OCI-LY3 (cell line): ENCODE results near the gene HLA-DQB1.
A peak's percentile ranks its signal among the peaks of the same experiment; 100 is the strongest.
"Not testable (repeated sequence)": the region's sequence is repeated elsewhere in the genome, so short reads cannot be mapped to it uniquely, and the experiment has no call there.

Experiments
- H2AFZ ChIP-seq: fragments of 200-600, 300-600 bp; shearing (Covaris generic); 2 replicates; pipeline ENCODE4 v1.6.0; 2014; ENCODE audit warnings: antibody characterized with exemption, low read depth, low read length
- H3K27ac ChIP-seq: fragments of 200-600, 300-600 bp; sonication (generic); 2 replicates; pipeline ENCODE4 v1.5.1; 2014; ENCODE audit warnings: mild to moderate bottlenecking, low read length, moderate library complexity, mixed read lengths
- H3K27me3 ChIP-seq: fragments of 200-600, 300-600 bp; sonication (generic); 2 replicates; pipeline ENCODE4 v1.6.1; 2014; ENCODE audit warnings: low read depth, low read length, mixed read lengths
- H3K36me3 ChIP-seq: fragments of 200-600, 300-600 bp; sonication (generic); replicated peaks from 2 replicates; pipeline ENCODE3; 2014; ENCODE audit warnings: low read depth, low read length, mixed read lengths
- H3K4me1 ChIP-seq: fragments of 300-600, 200-600 bp; sonication (generic); 2 replicates; pipeline ENCODE4 v1.6.1; 2014; ENCODE audit warnings: low read length, mixed read lengths
- H3K4me2 ChIP-seq: fragments of 200-600, 300-600 bp; sonication (generic); 2 replicates; pipeline ENCODE4 v1.6.1; 2014; ENCODE audit warnings: low read length, mixed read lengths
- H3K4me3 ChIP-seq: fragments of 300-600, 200-600 bp; sonication (generic); 2 replicates; pipeline ENCODE4 v1.5.1; 2014; ENCODE audit warnings: antibody characterized with exemption, mild to moderate bottlenecking, low read length, moderate library complexity
- H3K79me2 ChIP-seq: fragments of 300-600, 200-600 bp; shearing (Covaris generic); 2 replicates; pipeline ENCODE4 v1.6.1; 2014; ENCODE audit warnings: mild to moderate bottlenecking, low read length, mixed read lengths
- H3K9ac ChIP-seq: fragments of 300-600, 200-600 bp; shearing (Covaris generic); 2 replicates; pipeline ENCODE4 v1.6.0; 2014; ENCODE audit warnings: mild to moderate bottlenecking, low read length, moderate library complexity
- H3K9me3 ChIP-seq: fragments of 200-600, 300-600 bp; shearing (Covaris generic); 2 replicates; pipeline ENCODE4 v1.6.1; 2014; ENCODE audit warnings: low read length, mixed read lengths; ENCODE audit not compliant: insufficient read depth
- H4K20me1 ChIP-seq: fragments of 200-600, 300-600 bp; sonication (generic); 2 replicates; pipeline ENCODE4 v1.6.1; 2016; ENCODE audit warnings: low read length, mixed read lengths; ENCODE audit not compliant: insufficient read depth
- EZH2phosphoT487 ChIP-seq: fragments of 200-600 bp; shearing (Covaris generic); IDR thresholded peaks from 2 replicates; pipeline ENCODE4 v1.6.1; 2018; ENCODE audit warnings: antibody characterized with exemption, mixed run types, low read depth
- TF ChIP-seq, protein P1 (sequence below): fragments of 200-600, 300-600 bp; sonication (generic); IDR thresholded peaks from 2 replicates; pipeline ENCODE4 v1.5.1; 2014; ENCODE audit warnings: antibody characterized with exemption, low read length, low read depth

HLA-DQB1 gene

DNA sequence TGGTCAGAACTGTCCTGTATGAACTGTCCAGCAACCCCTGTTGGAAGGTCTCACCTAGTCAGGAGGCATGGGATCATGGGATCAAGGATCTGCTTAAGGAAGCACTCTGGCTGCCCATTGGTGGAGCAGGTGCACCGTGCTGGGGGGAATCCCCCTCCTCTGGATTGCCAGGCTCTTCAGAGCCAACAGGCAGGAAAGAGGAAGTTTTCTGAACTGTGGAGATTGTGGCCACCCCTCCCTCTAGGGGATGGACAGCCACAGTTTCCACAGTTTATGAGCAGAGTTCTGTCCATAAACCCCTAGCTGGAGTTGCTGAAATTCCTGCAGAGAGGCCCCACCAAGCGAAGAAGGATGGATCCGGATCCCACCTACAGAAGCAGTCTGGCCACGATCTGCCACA is 13.0 kb upstream of the HLA-DQB1 start:
- Histone ChIP-seq H4K20me1 (no peaks in the 10 kb centered on the region), H2AFZ (no peak overlapping the region), H3K27me3 (no peaks in the 10 kb centered on the region), H3K4me2 (peak overlapping the region; percentile 40), H3K79me2 (no peaks in the 10 kb centered on the region), H3K4me3 (no peak overlapping the region; the same call in 1 of the 2 replicates), H3K9ac (no peak overlapping the region), H3K4me1 (peaks cover 12% of the 10 kb centered on the region), H3K27ac (no peak overlapping the region), H3K36me3 (no peaks in the 10 kb centered on the region), H3K9me3 (no peaks in the 10 kb centered on the region; the same call in 1 of the 2 replicates)
- no peak for TF ChIP-seq EZH2phosphoT487
- TF ChIP-seq, protein P1, sequence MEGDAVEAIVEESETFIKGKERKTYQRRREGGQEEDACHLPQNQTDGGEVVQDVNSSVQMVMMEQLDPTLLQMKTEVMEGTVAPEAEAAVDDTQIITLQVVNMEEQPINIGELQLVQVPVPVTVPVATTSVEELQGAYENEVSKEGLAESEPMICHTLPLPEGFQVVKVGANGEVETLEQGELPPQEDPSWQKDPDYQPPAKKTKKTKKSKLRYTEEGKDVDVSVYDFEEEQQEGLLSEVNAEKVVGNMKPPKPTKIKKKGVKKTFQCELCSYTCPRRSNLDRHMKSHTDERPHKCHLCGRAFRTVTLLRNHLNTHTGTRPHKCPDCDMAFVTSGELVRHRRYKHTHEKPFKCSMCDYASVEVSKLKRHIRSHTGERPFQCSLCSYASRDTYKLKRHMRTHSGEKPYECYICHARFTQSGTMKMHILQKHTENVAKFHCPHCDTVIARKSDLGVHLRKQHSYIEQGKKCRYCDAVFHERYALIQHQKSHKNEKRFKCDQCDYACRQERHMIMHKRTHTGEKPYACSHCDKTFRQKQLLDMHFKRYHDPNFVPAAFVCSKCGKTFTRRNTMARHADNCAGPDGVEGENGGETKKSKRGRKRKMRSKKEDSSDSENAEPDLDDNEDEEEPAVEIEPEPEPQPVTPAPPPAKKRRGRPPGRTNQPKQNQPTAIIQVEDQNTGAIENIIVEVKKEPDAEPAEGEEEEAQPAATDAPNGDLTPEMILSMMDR, result no peak

DNA sequence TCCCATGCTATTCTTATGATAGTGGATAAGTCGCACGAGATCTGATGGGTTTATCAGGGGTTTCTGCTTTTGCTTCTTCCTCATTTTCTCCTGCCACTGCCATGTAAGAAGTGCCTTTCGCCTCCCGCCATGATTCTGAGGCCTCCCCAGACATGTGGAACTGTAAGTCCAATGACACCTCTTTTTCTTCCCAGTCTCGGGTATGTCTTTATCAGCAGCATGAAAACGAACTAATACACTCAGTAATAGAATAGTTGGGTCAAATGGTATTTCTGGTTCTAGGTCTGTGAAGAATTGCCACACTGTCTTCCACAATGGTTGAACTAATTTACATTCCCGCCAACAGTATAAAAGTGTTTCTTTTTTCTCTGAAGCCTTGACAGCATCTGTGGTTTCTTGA is 7.7 kb upstream of the HLA-DQB1 start:
- not testable (repeated sequence) for H3K79me2 ChIP-seq, H4K20me1 ChIP-seq, H3K4me3 ChIP-seq, H3K4me2 ChIP-seq, H3K27ac ChIP-seq, H3K9me3 ChIP-seq, H2AFZ ChIP-seq, H3K27me3 ChIP-seq, H3K9ac ChIP-seq, H3K36me3 ChIP-seq, H3K4me1 ChIP-seq

DNA sequence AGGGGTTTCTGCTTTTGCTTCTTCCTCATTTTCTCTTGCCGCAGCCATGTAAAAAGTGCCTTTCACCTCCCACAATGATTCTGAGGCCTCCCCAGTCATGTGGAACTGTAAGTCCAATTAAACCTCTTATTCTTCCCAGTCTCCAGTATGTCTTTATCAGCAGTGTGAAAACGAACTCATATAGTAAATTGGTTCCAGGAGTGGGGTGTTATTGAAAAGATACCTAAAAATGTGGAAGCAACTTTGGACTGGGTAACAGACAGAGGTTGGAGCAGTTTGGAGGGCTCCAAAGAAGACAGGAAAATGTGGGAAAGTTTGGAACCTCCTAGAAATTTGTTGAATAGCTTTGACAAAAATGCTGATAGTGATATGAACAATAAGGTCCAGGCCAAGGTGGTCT is 5.5 kb upstream of the HLA-DQB1 start:
- H3K79me2 ChIP-seq, H2AFZ ChIP-seq, H3K36me3 ChIP-seq, H3K4me3 ChIP-seq, H3K9me3 ChIP-seq, H3K27ac ChIP-seq, H3K27me3 ChIP-seq, H4K20me1 ChIP-seq, H3K9ac ChIP-seq, H3K4me2 ChIP-seq: not testable (repeated sequence)
- peaks cover 18% of the 10 kb centered on the region for H3K4me1 ChIP-seq

DNA sequence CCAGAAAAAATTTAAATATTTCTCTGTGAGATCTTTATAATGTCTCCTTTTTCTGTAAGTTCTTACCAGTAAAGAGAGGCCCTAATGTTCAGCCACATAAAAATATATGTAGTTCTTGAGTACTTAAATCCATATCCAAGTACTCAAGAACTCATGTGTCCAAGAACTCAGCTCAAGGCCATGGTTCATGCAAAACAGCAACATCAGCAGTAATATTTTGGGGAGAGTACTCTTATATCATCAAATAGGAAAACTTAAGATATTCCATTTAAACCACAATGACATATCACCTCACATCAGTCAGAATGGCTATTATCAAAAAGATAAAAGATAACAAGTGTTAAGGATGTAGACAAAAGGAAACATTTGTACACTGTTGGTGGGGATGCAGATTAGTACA is 3.4 kb upstream of the HLA-DQB1 start:
- Histone ChIP-seq H3K79me2 (peaks cover 13% of the 10 kb centered on the region), H4K20me1 (no peaks in the 10 kb centered on the region), H3K9ac (no peak overlapping the region), H3K27ac (no peak overlapping the region), H3K4me3 (no peak overlapping the region), H3K27me3 (no peaks in the 10 kb centered on the region), H3K4me1 (peaks cover 18% of the 10 kb centered on the region), H3K36me3 (no peaks in the 10 kb centered on the region), H3K9me3 (no peaks in the 10 kb centered on the region), H2AFZ (no peak overlapping the region), H3K4me2 (no peak overlapping the region)
- TF ChIP-seq, protein P1, result no peak
- no peak for TF ChIP-seq EZH2phosphoT487

DNA sequence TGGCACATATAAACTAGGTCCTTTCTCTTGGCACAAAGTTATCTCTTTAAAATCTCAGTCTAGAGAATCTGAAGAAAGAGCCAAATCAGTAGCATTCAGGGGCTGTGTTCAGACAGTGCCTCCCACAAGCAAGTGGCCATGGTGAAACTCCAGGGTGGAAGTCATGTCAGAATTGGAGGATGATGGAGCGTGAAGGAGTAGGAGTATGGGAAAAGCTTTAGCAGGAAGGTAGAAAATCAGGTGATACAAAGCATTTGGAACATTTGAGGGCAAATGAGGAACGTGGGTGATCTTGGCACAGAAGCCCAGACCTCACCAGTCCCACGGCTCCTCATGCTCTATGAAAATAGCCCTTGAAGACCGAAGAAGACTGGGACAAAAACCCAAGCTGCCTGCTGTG is 2.8 kb upstream of the HLA-DQB1 start:
- H3K79me2 ChIP-seq, result peaks cover 13% of the 10 kb centered on the region
- no peaks in the 10 kb centered on the region for H3K27me3 ChIP-seq
- no peak overlapping the region for H3K4me2 ChIP-seq
- H3K4me1 ChIP-seq, result peaks cover 18% of the 10 kb centered on the region
- H3K4me3 ChIP-seq, result no peak overlapping the region
- H3K9me3 ChIP-seq, result no peaks in the 10 kb centered on the region
- H3K27ac ChIP-seq, result no peak overlapping the region
- H3K36me3 ChIP-seq, result no peaks in the 10 kb centered on the region
- no peaks in the 10 kb centered on the region for H4K20me1 ChIP-seq
- no peak overlapping the region for H2AFZ ChIP-seq
- H3K9ac ChIP-seq, result no peak overlapping the region
- TF ChIP-seq, protein P1, result no peak
- TF ChIP-seq EZH2phosphoT487, result no peak
